ENCODE data around the gene DCAKD.
A peak's percentile ranks its signal among the peaks of the same experiment; 100 is the strongest.
"Not testable (repeated sequence)": the region's sequence is repeated elsewhere in the genome, so short reads cannot be mapped to it uniquely, and the experiment has no call there.

The DCAKD gene

DNA sequence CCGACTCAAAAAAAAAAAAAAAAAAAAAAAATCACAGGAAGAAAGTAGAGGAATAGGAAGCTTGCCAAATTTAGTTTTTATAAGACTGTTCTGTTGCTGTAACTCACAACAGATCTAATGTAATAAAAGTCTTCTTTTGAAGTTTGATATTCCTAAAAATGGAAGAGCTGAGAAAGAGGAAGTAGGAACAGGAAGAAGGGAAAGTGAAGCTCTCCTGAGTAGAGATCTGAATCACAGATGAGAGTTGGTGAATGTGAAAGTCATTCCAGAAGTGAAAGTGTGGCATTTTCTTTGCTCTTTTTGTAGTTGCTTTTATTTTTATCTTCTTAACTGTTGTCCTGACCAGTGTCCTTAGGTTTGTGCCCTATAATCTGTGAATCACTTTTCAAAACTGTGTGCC lies 11.8 kb upstream of the DCAKD start:
- no peak for DNase-seq (ENCODE audit: low spot score)

DNA sequence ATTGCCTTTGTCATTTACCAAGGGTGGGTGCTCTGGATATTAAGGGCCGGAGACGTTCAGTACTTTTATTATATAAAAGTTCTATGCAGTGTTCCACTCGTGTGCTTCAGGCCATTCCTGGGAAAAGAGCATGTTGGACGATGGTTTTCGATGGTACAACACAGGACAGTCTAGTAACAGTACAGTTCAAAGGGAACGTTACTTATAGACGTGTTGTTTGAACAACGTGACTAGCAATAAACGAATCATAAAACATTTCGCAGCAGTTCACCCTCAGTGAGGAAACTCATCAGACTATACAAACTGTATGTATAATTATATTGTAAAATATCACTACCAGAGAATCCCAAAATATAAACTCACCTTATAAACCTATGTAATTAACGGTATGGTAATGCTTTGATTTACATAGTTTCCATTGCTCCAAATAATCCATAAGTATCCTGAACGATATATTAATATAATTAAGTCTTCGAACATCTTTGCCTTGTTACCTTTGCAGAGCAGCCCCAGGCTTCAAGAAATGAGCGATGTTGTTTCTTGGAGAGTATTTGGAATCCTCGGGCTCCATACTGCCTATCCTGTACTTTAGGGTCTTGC lies 10.3 kb upstream of the DCAKD start:
- no peak for DNase-seq (ENCODE audit: low spot score)

DNA sequence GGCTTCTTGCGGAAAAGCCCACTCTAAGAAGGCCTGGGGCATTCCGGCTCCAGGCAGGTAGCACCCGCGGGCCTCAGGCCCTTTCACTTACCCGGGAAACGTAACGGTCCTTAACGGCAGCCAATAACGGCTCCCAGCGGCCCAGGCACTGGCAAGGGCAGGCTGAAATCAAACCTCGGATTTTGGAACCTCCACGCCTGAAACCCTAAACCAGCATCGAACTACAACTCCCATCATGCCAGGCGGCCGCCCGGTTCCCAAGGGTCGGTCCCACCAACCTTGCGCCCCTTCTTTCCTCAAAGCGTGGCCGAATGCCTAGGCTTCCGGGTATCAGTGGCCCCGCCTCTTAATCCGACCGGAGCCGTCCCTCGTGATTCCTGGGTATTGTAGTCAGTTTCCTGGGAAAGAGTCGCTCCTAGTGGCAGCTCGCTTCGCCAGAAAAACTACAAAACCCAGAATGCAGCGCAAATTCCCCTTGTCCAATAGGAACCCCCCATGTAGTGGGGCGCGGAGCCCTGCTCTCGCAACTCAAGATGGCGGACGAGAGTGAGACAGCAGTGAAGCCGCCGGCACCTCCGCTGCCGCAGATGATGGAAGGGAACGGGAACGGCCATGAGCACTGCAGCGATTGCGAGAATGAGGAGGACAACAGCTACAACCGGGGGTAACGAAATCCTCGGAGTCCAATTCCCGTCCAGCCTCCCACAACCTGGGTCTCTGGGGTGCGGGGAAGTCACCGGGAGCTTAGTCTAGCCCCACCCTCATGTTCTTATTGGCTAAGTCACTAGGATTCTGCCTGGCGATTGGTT lies 9.6 kb upstream of the DCAKD start, which contains the start of gene NMT1:
NMT1 (plus strand) TSS at position 521 of the 809 bp plus-strand sequence; CDS start at position 534, 13 bp downstream.
- peak; percentile 95 for DNase-seq (ENCODE audit: low spot score)

DNA sequence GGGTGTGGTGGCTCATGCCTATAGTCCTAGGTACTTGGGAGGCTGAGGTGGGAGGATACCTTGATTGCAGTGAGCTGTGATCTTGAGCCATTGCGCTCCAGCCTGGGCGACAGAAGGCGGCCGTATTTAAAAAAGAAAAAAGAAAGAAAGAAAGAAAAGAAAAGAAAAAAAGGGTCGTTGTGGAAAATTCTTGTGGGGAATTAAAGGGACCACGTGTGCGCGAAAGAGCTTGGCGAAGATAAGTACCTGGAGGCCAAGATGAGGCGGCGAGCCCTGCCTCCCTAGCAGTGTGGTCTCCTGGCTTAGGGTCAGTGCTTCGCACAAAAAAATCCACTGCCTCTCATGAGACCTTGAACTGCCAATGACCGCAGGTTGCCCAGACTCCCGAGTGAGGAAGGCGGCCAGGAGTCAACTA lies 9.0 kb upstream of the DCAKD start:
- no peak for DNase-seq (ENCODE audit: low spot score)

DNA sequence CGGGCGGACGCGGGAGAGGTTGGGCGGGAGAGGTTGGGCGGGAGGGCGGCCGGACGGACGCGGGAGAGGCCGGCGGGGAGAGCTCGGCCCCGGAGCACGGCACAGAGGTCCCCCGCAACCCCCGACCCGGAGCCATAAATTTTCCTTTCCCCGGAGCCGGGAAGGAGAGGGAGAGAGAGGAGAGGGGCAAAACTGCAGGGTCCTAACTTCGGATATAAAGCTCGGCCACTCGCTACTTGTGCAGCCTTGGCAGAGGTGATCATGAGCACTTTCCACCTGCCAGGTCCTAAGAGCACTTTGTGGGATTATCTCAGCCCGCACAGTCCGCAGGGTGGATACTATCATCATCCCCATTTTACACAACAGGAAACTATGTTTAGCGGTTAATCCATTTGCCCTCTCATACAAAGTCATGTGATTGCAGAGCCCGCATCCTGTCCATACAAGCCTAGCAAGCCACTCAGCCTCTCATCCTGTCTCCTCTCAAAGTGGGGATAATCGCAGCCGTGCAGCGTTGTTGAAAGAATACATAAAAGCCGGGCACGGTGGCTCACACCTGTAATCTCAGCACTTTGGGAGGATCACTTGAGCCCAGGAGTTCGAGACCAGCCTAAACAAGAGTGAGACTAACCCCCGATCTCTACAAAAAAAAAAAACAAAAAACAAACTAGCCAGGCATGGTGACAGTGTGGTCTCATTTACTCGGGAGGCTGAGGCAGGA lies 780 bp upstream of the DCAKD start:
- peak; percentile 45 for DNase-seq (ENCODE audit: low spot score)

DNA sequence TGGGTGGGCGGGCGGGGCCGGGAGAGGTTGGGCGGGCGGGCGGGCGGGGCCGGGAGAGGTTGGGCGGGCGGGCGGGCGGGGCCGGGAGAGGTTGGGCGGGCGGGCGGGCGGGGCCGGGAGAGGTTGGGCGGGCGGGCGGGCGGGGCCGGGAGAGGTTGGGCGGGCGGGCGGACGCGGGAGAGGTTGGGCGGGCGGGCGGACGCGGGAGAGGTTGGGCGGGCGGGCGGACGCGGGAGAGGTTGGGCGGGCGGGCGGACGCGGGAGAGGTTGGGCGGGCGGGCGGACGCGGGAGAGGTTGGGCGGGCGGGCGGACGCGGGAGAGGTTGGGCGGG lies 254 bp upstream of the DCAKD start:
- not testable (repeated sequence) for DNase-seq (ENCODE audit: low spot score)

DNA sequence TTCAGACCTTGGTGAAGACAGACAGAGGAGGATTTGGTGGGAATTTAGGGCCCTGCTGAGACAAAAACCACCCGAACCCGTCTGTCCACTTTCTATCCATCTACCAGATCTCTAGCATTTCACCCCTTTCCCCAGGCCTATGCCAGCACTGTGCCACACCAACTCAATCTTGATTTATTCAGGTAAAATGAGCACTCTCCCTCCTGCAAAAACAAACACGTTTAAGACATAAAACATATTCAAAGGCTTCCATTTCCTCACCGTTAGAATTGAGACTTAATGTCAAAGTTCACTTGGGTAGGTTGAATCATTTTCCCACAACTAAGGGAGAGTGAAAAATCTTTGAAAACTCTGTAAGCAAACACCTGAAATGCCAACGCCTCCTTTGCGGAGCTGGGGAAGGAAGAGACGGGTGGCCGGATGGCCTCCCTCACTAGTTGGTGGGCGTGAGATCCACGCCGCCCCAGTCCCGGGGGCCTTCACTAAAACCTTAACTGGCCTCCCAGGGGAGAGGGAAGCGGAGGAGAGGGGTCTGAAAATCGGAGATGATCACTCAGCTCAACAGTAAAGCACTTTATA lies 862 bp downstream of the DCAKD start:
- DNase-seq (ENCODE audit: low spot score) = no peak

DNA sequence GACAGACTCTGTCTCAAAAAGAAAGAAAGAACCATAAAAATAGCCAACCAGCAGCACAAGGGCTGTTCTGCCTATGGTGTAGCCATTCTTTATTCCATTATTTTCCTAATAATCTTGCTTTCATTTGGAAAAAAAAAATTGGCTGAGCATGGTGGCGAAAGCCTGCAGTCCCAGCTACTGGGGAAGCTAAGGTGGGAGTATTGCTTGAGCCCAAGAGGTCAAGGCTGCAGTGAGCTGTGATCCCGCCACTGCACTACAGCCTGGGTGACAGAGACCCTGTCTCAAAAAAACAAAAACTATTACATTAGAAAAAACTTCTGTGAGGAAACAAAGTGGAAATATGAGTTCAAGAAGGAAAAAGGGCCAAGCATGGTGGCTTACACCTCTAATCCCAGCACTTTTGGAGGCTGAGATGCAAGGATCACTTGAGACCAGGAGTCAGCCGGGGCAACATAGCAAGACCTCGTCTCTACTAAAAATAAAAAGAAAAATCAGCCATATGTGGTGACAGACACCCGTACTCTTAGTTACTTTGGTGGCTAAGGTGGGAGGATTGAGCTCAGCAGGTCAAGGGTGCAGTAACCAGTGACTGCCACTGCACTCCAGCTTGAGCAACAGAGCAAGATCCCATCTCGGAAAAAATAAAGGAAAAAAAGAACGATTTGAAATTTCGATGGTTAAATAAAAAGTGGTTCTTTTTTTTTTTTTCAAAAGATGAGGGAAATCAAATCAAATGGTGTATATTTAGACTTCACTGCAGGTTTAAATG lies 2.5 kb downstream of the DCAKD start:
- DNase-seq (ENCODE audit: low spot score) = no peak

DNA sequence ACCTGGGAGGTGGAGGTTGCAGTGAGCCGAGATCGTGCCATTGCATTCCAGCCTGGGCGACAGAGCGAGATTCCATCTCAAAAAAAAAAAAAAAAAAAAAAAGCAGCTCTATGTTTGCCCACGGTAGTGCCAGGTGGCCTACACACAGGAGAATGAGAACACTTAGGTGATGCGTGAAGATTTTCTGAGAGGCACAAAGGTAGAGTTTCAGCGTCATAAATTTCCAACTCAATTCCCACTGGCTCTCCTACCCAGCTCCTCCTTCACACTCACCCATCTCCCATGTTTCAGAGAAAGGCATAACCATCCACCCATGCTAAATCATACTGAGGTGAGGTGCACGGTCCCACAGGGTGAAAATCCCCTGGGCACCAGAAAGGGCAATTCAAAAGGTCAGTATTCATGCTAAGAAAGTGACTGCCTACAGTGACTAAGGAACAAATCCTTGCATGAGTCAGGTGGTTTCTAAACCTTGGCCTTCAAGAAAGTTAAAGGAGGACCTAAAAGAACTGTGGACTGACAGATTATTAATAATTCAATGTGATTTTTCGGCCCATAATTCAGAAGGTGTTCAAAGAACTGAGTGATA lies 4.8 kb downstream of the DCAKD start:
- DNase-seq (ENCODE audit: low spot score) = no peak

DNA sequence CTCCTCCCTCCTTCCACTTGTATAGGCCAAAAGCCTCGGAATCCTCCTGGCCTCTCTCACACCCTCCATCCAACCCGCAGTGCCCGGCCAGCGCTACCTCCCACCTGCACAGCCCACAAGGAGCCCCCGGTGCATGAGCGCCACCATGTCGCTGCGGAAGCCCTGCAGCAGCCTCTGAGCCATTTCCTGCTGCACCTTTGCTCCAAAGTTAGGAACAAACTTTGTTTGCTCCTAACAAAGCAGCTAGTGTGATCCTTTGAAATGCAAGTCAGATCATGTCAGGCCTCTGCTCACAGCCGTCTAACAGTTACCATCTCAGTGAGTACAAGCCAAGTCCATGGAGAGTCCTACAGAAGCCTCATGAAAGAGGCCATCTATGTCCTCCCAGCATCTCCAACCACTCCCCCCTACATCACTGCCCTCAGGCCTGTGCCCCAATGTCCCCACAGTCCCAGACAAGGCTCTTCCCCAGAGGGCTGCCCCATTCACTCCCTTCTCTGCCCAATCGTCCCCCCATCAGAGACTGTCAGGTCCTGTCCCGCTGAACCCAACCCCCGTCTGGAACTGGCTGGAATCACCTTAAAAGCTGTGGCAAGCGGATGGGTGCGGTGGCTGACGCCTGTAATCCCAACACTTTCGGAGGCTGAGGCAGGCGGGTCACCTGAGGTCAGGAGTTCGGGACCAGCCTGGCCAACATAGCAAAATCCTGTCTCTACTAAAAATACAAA lies 7.5 kb downstream of the DCAKD start:
- no peak for DNase-seq (ENCODE audit: low spot score)

DNA sequence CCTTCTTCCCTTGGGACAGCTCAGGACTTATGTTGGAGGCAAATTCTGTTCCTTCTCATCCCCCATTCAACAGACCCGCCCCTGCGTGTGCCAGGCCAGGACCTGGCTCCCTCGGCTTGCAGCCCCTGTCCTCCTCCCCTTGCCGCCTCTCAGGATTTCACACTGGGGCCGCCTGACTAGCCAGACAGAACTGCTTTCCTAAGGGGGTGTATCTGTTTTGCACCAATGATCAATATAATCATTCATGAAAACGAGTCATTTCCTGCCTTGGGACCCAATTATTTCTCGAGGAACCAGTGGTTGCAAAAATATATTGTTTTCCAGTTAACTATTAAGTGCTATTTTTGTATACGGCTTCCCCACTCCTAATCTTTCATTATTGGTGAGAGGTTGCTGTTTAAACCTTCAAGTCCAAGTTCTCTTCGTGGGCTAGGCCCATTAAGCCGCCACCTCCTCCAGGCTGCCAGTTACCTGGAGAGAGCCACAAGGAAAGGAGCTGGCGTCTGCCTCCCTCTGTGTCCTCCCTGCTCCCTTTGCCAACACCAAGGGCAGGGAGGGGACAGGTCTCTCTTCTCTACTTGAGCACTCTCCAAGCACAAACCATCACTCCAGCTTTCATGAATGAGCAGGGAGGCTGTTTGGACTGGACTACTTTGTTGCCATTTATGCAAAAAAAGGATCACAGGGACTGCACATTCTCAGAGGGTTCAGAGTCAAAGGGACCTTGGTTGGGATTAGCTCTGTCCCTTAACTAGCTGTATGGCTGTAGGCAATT lies 8.9 kb downstream of the DCAKD start:
- peak; percentile 7 for DNase-seq (ENCODE audit: low spot score)

DNA sequence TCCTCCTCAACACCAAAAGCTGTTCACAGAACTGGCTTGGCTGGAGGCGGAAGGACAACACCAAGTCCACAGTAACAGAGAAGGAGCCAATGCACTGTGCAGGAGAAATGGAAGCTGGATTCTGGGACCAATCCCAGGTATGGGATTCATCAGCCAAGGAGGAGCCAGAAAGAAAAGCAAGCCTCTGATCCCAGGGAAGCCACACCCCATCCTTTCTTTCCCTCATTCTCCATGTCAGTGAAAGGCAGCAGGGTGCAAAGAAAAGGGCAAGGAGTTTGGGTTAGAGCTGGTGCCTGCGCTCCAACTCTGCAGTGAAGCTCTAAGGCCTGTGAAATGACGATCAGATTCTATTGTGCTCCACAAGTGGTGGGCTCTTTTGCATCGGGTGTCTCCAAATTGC lies 11.0 kb downstream of the DCAKD start:
- peak; percentile 31 for DNase-seq (ENCODE audit: low spot score)

DNA sequence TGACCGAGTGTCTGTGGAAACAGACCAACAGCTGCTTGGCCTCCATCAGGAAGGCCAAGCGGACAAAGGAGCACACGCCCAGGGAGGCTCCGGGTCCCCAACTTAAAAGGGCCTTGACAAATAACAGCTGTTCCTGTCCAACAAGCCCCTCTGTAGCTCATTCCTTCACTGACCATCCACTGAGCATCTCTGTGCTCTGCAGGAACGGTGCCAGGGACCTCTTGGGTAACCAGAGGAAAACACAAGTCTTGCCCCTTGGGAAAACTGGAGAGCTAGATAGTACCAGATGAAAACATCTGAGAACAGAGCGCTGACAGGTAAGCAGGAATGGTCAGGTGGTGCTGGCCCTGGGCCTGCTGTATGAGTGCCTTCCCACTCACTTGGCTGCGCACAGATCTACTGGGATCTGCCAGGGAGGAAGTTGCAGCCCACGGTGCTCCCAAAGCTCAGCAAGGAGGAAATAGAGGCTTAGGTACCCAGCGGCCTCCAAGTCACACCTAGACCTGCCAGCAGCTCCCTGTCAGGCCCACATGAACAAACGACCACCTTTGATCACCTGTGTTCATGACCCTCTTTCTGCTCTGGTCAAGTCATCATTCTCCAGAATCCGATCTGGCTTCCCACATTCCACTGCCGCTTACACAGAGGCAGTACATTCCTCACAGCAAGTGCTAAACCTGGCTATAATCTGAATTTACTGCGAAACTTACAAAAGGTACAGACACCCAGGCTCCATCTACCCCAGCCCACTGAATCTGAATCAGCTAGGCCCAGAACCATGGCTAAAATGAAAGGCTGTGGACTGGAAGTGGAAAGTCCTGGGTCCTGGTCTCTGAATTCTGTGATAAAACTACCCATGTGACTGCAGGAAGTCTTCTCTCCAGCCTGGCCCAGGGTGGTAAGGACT lies 12.5 kb downstream of the DCAKD start:
- no peak for DNase-seq (ENCODE audit: low spot score)

DNA sequence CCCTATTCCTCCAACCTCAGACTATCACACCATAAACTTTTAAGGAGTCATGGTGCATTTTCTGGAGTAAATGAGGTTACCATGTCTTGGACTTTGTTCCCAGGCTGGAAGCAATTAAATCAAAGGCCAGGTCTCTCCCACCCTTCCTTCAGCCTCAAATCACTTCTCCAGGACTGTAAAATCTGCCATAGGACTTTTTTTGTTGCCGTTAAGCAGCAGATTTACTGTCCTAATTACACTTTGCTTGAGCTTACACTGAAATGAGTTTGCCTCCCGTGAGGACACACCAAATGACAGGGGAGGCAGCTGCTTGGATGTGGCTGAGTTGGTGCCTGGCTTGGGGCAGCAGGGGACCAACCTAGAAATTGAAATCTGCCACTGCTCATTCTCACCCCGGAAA lies 14.7 kb downstream of the DCAKD start:
- no peak for DNase-seq (ENCODE audit: low spot score)

DNA sequence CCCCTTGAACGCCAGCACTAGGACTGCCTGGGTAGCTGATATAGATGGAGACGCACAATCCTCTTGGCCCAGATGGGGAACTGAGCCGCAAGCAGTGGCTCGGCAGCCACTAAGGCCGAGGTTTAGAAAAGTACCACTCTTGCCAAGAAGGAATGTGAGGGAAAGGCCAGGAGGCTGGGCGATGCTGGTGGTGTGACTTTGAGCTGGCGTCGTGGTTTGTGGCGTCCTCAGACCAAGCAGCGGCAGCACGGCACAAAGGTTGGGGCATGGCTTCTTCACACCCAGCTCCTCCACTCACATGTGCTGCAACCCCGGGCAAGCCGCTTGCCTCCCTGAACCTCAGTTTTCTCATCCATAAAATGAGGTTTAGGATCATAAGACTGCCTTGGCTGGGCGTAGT lies 15.6 kb downstream of the DCAKD start:
- no peak for DNase-seq (ENCODE audit: low spot score)

DNA sequence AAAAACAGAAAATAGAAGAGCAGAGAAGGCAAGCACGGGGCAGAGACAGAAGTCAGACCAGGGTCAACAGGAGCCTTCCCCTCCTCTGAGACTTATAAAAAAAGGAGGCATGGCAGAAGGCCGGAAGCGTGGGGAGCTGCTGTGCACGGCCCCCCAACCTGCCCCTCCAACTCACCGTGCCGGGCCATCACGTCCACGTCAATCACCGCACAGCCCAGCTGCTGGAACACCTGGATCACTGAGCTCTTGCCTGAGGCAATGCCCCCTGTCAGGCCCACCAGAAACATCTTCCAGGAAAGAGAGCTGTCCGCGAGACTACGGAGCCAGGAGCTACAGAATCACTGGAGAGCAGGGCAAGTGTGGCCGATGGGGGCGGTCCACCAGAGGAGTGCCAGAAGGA lies 16.8 kb downstream of the DCAKD start:
- no peak for DNase-seq (ENCODE audit: low spot score)

DNA sequence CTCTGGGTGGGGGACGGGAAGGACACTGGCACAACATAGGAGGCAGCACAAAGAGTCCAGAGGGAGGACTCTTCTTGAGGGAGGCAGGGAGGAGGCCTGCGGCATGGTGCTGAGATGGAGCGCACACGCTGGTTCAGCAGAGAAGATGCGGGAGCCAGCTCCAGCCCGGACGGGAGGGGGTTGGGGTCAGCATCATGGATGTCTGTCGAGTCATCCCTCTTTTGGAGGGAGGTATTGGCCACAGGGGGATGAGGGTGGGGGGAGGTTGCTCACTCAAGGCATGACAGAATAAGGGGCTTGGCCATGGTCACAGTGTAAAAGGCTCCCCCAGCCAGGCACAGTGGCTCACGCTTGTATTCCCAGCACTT lies 19.3 kb downstream of the DCAKD start:
- no peak for DNase-seq (ENCODE audit: low spot score)

DNA sequence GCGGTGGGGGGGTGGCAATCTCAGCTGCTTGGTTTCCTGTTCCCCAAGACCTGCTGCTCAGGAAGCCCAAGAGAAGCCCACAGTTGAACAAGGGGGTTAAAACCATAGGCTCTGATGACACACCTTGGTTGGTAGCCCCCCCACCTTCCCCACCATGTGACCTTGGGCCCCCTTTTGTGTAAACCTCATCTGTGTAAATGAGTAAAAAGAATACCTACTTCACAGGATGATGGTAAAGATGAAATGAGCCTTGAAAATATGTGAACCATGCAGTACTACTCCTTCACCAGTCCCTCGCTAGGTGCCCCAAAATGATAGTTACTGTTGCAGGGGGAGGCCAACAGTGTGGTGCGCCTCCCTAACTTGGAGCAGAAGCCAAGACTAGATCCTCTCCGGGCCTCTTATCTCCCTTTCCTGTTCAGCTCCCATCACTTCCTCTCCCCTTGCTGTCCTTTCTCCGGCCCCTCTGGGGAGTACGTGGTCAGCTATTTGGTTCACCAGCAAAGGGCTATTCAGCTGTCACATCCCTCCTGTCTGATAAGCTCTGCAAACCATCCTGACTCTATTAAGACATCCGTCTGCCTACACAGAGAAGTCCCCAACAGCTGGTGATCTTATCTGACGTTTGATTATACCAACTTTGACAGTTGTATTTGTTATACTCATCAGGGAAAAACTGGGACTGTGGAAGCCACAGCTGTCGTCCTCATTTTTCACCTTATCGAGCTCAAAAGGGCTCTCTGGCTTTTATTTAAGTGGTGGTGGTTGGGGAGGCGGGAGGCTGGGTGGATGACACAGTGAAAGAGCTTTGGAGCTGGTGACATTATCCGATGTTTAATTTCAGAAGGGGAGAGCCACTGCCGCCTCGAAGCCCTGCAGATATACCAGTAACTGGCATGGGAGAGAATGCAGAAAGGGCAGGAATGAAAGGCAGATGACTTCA lies 19.9 kb downstream of the DCAKD start:
- DNase-seq (ENCODE audit: low spot score) = no peak
